Peyer's patch (tissue), 4 donors: ENCODE data around the gene PDHX.

Source experiments
- POLR2A ChIP-seq, 2 donors: fragments of 450-650 bp; IDR thresholded peaks; one replicate each; pipeline ENCODE4 v1.5.1; 2017; ENCODE audit warnings: antibody characterized with exemption in 2 of 2, mild to moderate bottlenecking in 2 of 2, moderate library complexity in 2 of 2
- TF ChIP-seq, protein P1 (sequence below), 6 experiments: fragments of 450-650 bp in 4 of 6; fragments of 200-600 bp in 2 of 6; sonication (generic) in 1 of 6; IDR thresholded peaks; one replicate each; pipeline ENCODE4 v1.5.1; 2017 to 2019; ENCODE audit warnings: antibody characterized with exemption in 6 of 6, mild to moderate bottlenecking in 3 of 6, moderate library complexity in 1 of 6

DNA sequence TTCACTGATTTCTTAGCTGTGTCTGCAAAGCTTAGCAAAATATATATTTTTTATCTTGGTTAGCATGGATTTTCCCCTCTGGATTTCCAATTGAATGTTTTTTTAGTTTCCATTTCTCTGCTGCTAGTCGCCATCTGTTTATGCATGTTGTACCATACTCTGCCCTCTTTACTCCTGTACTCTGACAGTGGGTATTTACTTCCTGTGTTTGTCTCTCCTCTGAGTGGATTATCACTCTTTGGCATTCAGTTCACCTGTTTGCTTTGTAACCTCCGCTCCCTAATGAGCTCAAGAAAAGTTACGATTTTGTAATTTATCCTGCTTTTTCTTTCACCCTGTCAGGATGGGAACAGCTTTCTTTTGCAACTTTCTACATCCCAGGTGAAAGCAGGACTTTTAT is 59.1 kb downstream of the PDHX start:
- no peak for TF ChIP-seq POLR2A (IDR thresholded peaks at IDR 0.05)
- TF ChIP-seq, protein P1, sequence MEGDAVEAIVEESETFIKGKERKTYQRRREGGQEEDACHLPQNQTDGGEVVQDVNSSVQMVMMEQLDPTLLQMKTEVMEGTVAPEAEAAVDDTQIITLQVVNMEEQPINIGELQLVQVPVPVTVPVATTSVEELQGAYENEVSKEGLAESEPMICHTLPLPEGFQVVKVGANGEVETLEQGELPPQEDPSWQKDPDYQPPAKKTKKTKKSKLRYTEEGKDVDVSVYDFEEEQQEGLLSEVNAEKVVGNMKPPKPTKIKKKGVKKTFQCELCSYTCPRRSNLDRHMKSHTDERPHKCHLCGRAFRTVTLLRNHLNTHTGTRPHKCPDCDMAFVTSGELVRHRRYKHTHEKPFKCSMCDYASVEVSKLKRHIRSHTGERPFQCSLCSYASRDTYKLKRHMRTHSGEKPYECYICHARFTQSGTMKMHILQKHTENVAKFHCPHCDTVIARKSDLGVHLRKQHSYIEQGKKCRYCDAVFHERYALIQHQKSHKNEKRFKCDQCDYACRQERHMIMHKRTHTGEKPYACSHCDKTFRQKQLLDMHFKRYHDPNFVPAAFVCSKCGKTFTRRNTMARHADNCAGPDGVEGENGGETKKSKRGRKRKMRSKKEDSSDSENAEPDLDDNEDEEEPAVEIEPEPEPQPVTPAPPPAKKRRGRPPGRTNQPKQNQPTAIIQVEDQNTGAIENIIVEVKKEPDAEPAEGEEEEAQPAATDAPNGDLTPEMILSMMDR (IDR thresholded peaks at IDR 0.05), result no peak
